HG02840 (cell line): ENCODE results near the gene CTNNA1.
"Not testable (repeated sequence)": the region's sequence is repeated elsewhere in the genome, so short reads cannot be mapped to it uniquely, and the experiment has no call there.

Experiments
- ATAC-seq: cut with Tn5 transposase; IDR thresholded peaks from one replicate; pipeline ENCODE4 v1.9.1; 2021; ENCODE audit warnings: mild to moderate bottlenecking, moderate library complexity, moderate number of reproducible peaks; ENCODE audit not compliant: unreplicated experiment, low FRiP score

CTNNA1 gene

GRCh38 chr5:138921362-138921761, 168.1 kb downstream of the CTNNA1 start:
- ATAC-seq, result not testable (repeated sequence)

DNA sequence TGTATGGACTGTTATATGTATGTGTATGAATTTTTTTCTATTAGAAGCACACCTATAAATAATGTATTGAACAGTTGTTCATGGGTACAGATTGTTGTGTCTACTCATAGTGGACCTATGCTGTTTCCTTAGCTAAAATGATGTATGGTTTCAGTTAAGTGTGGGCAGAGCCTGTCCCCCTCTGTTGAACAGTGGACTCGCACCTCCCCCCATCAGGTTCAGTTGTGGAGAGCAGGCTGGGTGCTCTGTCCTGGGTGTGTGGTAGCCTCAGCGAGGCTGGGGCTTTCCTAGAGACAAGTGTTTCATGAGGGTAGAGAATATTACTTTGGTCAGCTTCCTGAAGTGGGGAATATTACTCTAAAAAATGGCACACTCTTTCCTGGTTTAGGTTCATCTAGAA, 169.3 kb downstream of the CTNNA1 start:
- ATAC-seq, result no peak

DNA sequence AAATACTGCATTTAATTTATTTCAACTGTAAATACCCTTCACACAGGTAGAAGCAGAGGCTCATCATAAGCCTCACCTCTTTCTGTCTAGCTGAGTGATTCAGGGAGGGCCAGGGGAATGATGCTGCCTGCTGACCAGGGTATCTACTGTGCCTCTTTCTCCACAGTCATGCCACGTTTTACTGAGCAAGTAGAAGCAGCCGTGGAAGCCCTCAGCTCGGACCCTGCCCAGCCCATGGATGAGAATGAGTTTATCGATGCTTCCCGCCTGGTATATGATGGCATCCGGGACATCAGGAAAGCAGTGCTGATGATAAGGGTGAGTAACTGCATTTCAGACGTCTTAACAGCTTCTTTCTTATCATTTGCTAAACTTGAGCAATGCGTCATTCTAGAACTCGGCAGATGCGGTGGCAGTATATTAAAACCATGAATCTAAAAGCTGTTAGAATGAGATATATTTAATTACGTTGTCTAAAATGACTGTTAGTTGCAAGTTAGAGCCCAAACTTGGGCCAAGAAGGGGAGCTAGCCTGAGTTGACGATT, 171.9 kb downstream of the CTNNA1 start:
- no peak for ATAC-seq

GRCh38 chr5:138926257-138926656, 173.0 kb downstream of the CTNNA1 start:
- ATAC-seq, result no peak

DNA sequence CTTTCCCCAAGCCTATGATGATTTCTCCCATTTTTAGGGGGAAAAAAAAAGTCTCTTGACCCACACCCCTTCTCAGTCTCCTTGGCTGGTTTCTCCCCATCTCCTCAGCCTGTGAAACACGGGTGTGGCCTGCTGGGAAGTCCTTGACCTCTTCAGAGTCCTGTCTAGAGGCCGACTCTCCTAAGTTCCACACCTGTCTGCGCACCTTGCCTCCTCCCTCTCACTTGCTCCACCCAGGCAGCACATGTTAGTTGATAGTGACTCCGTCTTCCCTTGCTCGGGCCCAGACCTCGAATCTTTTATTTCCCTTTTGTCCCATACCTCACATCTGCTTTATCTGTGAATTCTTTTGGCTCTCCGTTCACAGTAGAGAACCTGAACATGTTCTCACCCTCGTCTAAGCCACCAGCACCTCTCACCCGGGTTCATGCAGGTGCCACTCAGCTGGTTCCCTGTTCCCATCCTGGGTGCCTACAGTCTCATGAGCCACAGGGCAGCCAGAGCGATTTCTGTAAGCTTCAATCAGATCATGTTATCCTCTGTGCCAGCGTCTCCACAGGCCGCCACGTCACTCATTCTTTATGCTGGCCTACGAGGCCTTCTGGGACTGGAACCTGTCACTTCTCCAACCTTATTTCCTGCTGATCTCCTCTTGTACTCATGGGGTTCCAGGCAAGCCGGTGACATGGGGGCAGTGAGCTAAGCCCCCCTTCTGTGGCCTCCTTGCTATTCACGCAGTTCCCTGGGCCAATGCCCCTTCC, 173.6 kb downstream of the CTNNA1 start:
- ATAC-seq, result no peak

- ATAC-seq, result no peak
These were observed 174.3 kb downstream of the CTNNA1 start for GRCh38 chr5:138927544-138927943.

DNA sequence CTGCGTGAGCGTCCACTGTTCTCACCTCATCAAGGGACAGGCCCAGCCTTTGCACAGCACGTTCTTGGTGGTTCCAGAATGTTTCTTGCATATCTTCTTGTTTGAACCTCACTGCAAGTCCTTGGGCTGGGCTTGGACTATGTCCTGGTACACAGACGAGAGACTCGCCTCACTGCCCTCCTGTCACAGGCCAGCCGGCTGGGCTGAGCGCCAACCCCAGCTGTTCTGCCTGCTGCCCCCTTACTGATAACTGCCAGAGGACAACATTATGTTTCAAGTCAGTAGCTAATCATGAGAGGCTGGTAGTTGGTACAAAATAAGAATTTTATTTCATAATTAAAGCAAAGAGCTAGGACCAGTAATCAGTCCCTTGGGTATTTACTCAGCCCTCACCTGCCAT, 174.8 kb downstream of the CTNNA1 start:
- no peak for ATAC-seq

- ATAC-seq, result no peak
These were observed 176.3 kb downstream of the CTNNA1 start for GRCh38 chr5:138929571-138929955.

- no peak for ATAC-seq
These were observed 177.3 kb downstream of the CTNNA1 start for GRCh38 chr5:138930371-138931097.

DNA sequence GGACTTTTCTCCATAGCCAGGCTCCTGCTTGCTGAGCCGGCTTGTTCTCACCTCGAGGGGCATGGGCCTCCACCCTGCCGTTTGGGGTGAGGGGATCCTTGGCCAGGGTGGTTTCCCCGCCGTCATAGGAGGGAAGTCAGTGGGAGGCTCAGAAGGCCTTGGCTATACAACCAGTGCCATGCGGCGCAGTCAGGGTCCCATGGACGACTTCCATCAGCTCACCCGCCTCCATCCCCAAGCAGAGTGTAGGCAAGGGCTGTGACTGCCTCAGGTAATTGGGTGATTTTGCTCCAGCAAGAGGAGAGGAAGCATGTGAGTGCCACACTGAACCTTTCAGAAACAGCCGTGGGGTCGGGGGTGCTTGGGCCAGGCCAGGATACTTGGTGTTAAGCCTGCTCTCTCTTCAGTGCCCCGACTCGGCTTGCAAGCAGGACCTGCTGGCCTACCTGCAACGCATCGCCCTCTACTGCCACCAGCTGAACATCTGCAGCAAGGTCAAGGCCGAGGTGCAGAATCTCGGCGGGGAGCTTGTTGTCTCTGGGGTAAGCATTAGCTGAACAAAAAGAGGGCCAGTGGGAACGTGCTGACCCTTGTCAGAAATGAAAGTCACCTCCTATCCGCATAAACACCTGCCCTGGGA, 179.1 kb downstream of the CTNNA1 start:
- ATAC-seq, result no peak

DNA sequence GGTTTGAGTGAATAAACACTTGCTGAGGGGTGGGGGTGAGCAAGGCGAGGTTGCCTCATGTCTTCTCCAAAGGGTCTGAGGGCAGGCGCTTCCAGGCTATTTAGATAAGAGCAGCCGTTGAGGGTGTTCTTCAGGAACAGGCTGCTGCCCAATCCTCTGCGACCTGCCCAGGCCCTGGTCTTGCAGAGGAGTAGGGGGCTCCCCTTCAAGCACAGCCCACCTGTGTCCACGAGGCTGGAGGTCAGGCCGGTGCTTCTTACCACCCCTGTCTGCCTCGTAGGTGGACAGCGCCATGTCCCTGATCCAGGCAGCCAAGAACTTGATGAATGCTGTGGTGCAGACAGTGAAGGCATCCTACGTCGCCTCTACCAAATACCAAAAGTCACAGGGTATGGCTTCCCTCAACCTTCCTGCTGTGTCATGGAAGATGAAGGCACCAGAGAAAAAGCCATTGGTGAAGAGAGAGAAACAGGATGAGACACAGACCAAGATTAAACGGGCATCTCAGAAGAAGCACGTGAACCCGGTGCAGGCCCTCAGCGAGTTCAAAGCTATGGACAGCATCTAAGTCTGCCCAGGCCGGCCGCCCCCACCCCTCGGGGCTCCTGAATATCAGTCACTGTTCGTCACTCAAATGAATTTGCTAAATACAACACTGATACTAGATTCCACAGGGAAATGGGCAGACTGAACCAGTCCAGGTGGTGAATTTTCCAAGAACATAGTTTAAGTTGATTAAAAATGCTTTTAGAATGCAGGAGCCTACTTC, 180.5 kb downstream of the CTNNA1 start:
- no peak for ATAC-seq

DNA sequence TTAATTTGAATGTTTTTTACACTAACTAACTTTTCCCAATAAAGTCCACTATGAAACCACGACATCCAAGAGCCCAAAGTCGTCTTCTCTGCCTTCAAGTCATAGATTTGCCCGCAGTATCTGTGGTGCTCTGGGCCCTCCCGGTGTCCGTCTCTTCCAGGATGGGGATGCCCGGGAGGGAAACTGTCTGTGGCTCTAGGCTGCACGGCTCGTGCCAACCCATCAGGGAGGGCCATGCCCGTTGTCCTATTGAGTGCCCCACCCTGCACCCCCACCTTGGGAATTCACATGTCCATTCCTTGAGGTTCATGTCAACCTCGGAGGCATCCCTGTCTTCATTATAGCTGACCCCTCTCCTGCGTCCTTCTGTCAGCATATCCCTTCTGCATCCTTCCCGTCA, 181.7 kb downstream of the CTNNA1 start:
- no peak for ATAC-seq

GRCh38 chr5:138935466-138935865, 182.2 kb downstream of the CTNNA1 start:
- ATAC-seq, result no peak

DNA sequence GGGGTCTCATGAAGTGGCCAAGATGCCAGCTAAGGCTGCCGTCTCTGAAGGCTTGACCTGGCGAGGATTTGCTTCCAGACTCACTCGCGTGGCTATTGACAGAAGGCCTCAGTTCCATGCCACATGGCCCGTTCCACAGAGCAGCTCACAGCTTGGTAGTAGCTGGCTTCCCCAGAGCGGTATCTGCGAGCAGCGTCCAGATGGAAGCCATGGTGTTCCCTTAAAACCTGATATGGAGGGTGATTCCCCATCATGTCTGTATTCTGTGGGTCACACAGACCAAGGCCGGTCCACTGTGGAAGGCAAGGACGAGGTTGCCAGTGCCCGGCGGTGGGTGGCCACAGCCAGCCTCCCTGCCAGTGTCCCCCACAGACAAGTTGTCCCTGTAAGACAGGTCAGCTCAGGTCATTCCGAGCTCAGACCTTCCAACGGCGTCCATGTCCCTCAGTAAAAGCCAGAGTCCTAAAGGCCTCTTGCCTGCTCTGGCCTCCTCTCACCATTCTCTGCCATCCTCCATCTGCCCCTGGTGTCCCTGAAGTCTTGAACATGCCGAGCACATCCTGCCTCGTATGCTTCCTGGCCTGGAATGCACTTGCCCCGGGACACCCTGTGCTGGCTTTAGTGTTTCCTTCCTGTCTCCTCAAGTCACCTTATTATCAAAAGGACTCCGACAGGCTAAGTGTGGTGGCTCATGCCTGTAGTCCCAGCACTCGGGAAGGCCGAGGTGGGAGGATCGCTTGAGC, 183.2 kb downstream of the CTNNA1 start:
- ATAC-seq, result no peak

GRCh38 chr5:138936968-138937345, 183.7 kb downstream of the CTNNA1 start:
- ATAC-seq, result no peak

GRCh38 chr5:138937392-138938387, 184.5 kb downstream of the CTNNA1 start:
- no peak for ATAC-seq

DNA sequence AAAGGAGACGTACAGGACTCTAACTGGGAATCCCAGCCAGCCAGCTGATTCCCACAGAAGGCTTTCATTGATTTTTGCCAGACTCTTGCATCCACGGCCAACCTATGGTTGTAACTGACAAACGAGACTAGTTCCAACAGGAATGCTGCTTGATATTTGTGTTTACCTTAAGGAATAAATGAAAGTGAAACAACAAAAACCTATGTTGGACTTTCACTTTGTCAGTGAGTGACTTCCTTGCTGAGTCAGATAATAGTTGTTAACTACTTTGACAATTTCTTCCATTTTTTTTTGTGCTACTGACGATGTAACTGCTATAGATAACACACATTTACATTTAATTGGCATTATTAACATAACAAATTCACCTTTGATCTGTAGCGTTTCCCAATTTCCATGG, 185.3 kb downstream of the CTNNA1 start:
- no peak for ATAC-seq

DNA sequence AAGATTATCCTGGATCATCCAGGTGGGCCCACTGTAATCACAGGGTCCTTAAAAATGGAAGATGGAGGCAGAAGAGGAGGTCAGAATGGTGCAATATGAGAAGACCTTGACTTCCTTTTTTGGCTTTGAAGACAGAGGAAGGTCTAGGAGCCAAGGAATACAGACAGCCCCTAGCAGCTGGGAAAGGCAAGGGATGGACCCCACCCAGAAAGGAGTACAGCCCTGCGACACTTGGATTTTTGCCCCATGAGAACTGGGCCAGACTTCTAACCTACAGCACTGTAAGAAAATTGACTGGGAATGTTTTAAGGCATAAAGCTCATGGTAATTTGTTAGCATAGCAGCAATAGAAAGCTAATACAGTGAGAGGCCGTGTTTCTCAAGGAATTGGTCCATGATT, 188.8 kb downstream of the CTNNA1 start:
- no peak for ATAC-seq

DNA sequence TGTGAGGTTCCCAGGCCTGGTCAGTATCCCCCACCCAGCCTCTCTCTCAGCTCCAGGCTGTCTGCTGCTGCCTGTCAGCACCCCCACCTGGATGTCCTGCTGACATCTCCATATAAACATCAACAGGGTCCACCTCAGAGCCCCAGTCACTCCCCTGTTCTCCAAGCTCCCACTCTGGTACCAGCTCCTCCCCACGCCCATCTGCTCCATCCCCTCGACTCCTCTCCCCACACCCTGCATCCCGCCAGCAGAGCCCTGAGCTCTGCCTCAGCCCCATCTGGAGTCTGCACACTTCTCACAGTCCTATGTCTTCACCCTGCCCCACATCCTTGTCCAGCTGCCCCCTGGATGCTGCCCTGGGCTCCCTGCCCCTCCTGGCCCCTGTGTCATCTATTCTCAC, 189.6 kb downstream of the CTNNA1 start:
- no peak for ATAC-seq
